GM18505 (cell line): ENCODE measurements around the gene DKC1.

Source experiments
- ATAC-seq: cut with Tn5 transposase; IDR thresholded peaks from one replicate; pipeline ENCODE4 v1.9.1; 2021; ENCODE audit not compliant: unreplicated experiment
- POLR2A ChIP-seq: IDR thresholded peaks from 4 replicates; pipeline ENCODE4 v1.6.1; 2011; ENCODE audit warnings: borderline replicate concordance; ENCODE audit not compliant: insufficient read depth, insufficient read length; ENCODE audit errors: extremely low read depth

DKC1 gene

GRCh38 chrX:154785716-154786115 lies 23.1 kb downstream of the DKC1 start:
- ATAC-seq, result no peak
- TF ChIP-seq POLR2A, result no peak

GRCh38 chrX:154791467-154791866 lies 28.8 kb downstream of the DKC1 start:
- no peak for TF ChIP-seq POLR2A
- no peak for ATAC-seq

- ATAC-seq, result no peak
- no peak for TF ChIP-seq POLR2A
Observed at GRCh38 chrX:154791939-154792338, 29.3 kb downstream of the DKC1 start.

- no peak for TF ChIP-seq POLR2A
- ATAC-seq, result no peak
Observed at GRCh38 chrX:154793084-154793795, 30.6 kb downstream of the DKC1 start.

- no peak for ATAC-seq
- no peak for TF ChIP-seq POLR2A
Observed at GRCh38 chrX:154795016-154795415, 32.4 kb downstream of the DKC1 start.

- no peak for TF ChIP-seq POLR2A
- no peak for ATAC-seq
Observed at GRCh38 chrX:154797006-154797405, 34.3 kb downstream of the DKC1 start.

- no peak for ATAC-seq
- no peak for TF ChIP-seq POLR2A
Observed at GRCh38 chrX:154799556-154800348, 37.1 kb downstream of the DKC1 start.

GRCh38 chrX:154800478-154801210 lies 38.0 kb downstream of the DKC1 start:
- no peak for ATAC-seq
- TF ChIP-seq POLR2A, result no peak

GRCh38 chrX:154802947-154803346 lies 40.3 kb downstream of the DKC1 start:
- ATAC-seq, result no peak
- TF ChIP-seq POLR2A, result no peak

- no peak for ATAC-seq
- no peak for TF ChIP-seq POLR2A
Observed at GRCh38 chrX:154804261-154804956, 41.7 kb downstream of the DKC1 start.

GRCh38 chrX:154804957-154805695 lies 42.5 kb downstream of the DKC1 start, which contains the start of gene MPP1:
TSS of gene MPP1 (minus strand) at chrX:154805485. CDS start at chrX:154805373, 112 bp downstream.
- TF ChIP-seq POLR2A, result no peak
- peak; percentile 93 for ATAC-seq

- TF ChIP-seq POLR2A, result no peak
- no peak for ATAC-seq
Observed at GRCh38 chrX:154805696-154806091, 43.0 kb downstream of the DKC1 start.
